Mesothelial cell of epicardium (in vitro differentiated cells): ENCODE data around the gene ZNF385D. TPM values are rescaled to one million over a fixed set of nuclear protein-coding genes. Genes with fewer than 3 reads are reported as not detected.

Experiments
- DNase-seq, 2 experiments: peaks; one replicate each; pipeline ENCODE4 v3.0.0; 2021; ENCODE audit warnings: low spot score in 2 of 2; ENCODE audit not compliant: unreplicated experiment in 2 of 2
- H3K27ac Mint-ChIP-seq: 2 replicates; pipeline ENCODE4 v1.8.0; 2021; ENCODE audit warnings: mixed read lengths
- H3K27me3 Mint-ChIP-seq: 2 replicates; pipeline ENCODE4 v1.8.0; 2021; ENCODE audit warnings: low read depth, mixed read lengths
- H3K36me3 Mint-ChIP-seq: 2 replicates; pipeline ENCODE4 v1.8.0; 2021; ENCODE audit warnings: mixed read lengths
- H3K4me1 Mint-ChIP-seq: 2 replicates; pipeline ENCODE4 v1.8.0; 2021; ENCODE audit warnings: mixed read lengths
- H3K4me3 Mint-ChIP-seq: 2 replicates; pipeline ENCODE4 v1.8.0; 2021; ENCODE audit warnings: mild to moderate bottlenecking, moderate library complexity, mixed read lengths
- H3K9me3 Mint-ChIP-seq: 2 replicates; pipeline ENCODE4 v1.8.0; 2021; ENCODE audit warnings: mixed read lengths
- CTCF ChIP-seq: fragments of 200-600 bp; sonication (generic); IDR thresholded peaks from one replicate; pipeline ENCODE4 v1.5.0; 2021; ENCODE audit warnings: antibody characterized with exemption; ENCODE audit not compliant: unreplicated experiment
- total RNA-seq: library from RNA; stranded (reverse); gene quantifications from 3 replicates; pipeline ENCODE4 v1.2.1, GENCODE V29; 2021

Gene ZNF385D
- total RNA-seq, 1 donor from 2014 or later = 3.7 TPM

GRCh38 chr3:21528291-21528995 is 222.6 kb downstream of the ZNF385D start:
- peaks cover 8% of the 10 kb centered on the region for H3K27me3 Mint-ChIP-seq
- no peaks in the 10 kb centered on the region for H3K36me3 Mint-ChIP-seq
- DNase-seq = no peak
- H3K9me3 Mint-ChIP-seq = no peaks in the 10 kb centered on the region
- no peak for TF ChIP-seq CTCF
- H3K27ac Mint-ChIP-seq = no peak overlapping the region
- H3K4me3 Mint-ChIP-seq = no peak overlapping the region
- H3K4me1 Mint-ChIP-seq = peaks cover 16% of the 10 kb centered on the region

- Mint-ChIP-seq H3K27ac (no peak overlapping the region), H3K4me1 (peaks cover 16% of the 10 kb centered on the region), H3K36me3 (no peaks in the 10 kb centered on the region), H3K9me3 (no peaks in the 10 kb centered on the region), H3K4me3 (no peak overlapping the region), H3K27me3 (peaks cover 6% of the 10 kb centered on the region)
- DNase-seq = no peak
- no peak for TF ChIP-seq CTCF
These were observed 224.5 kb downstream of the ZNF385D start for GRCh38 chr3:21526461-21526860.

- no peak for DNase-seq
- Mint-ChIP-seq H3K9me3 (no peaks in the 10 kb centered on the region), H3K36me3 (no peaks in the 10 kb centered on the region), H3K27me3 (peaks cover 13% of the 10 kb centered on the region), H3K4me3 (no peak overlapping the region), H3K27ac (no peak overlapping the region), H3K4me1 (peaks cover 13% of the 10 kb centered on the region)
- no peak for TF ChIP-seq CTCF
These were observed 226.9 kb downstream of the ZNF385D start for GRCh38 chr3:21524133-21524532.

- no peak for DNase-seq
- H3K27me3 Mint-ChIP-seq = peaks cover 16% of the 10 kb centered on the region
- H3K4me1 Mint-ChIP-seq = peaks cover 12% of the 10 kb centered on the region
- no peaks in the 10 kb centered on the region for H3K36me3 Mint-ChIP-seq
- no peak overlapping the region for H3K27ac Mint-ChIP-seq
- H3K4me3 Mint-ChIP-seq = no peak overlapping the region
- no peak for TF ChIP-seq CTCF
- H3K9me3 Mint-ChIP-seq = no peaks in the 10 kb centered on the region
These were observed 230.7 kb downstream of the ZNF385D start for GRCh38 chr3:21520106-21520963.

- no peak overlapping the region for H3K27ac Mint-ChIP-seq
- no peak for DNase-seq
- H3K4me3 Mint-ChIP-seq = no peak overlapping the region
- H3K4me1 Mint-ChIP-seq = no peaks in the 10 kb centered on the region
- peaks cover 12% of the 10 kb centered on the region for H3K27me3 Mint-ChIP-seq
- TF ChIP-seq CTCF = no peak
- H3K9me3 Mint-ChIP-seq = no peaks in the 10 kb centered on the region
- H3K36me3 Mint-ChIP-seq = no peaks in the 10 kb centered on the region
These were observed 233.8 kb downstream of the ZNF385D start for GRCh38 chr3:21517184-21517583.
